HG02870 (cell line): ENCODE results near the gene OR2A14.
"Not testable (repeated sequence)": the region's sequence is repeated elsewhere in the genome, so short reads cannot be mapped to it uniquely, and the experiment has no call there.

Experiments used
- ATAC-seq: cut with Tn5 transposase; IDR thresholded peaks from one replicate; pipeline ENCODE4 v1.9.1; 2021; ENCODE audit warnings: mild to moderate bottlenecking, moderate library complexity; ENCODE audit not compliant: unreplicated experiment

OR2A14 gene

GRCh38 chr7:144144426-144144825 lies 21.4 kb downstream of the OR2A14 start:
- no peak for ATAC-seq

GRCh38 chr7:144148224-144148827 lies 25.4 kb downstream of the OR2A14 start:
- ATAC-seq, result no peak

- ATAC-seq, result no peak
Measured at GRCh38 chr7:144158861-144159260, 35.9 kb downstream of the OR2A14 start.

GRCh38 chr7:144164784-144165183 lies 41.8 kb downstream of the OR2A14 start:
- no peak for ATAC-seq

- ATAC-seq, result not testable (repeated sequence)
Measured at GRCh38 chr7:144171594-144172350, 48.8 kb downstream of the OR2A14 start.

GRCh38 chr7:144174613-144175012 lies 51.6 kb downstream of the OR2A14 start:
- ATAC-seq, result no peak

GRCh38 chr7:144178380-144179164 lies 55.6 kb downstream of the OR2A14 start:
- ATAC-seq, result peak; percentile 98

- ATAC-seq, result not testable (repeated sequence)
Measured at GRCh38 chr7:144179165-144179479, 56.1 kb downstream of the OR2A14 start.
